Measurements from ENCODE around the gene GABRP.

Gene GABRP, protein sequence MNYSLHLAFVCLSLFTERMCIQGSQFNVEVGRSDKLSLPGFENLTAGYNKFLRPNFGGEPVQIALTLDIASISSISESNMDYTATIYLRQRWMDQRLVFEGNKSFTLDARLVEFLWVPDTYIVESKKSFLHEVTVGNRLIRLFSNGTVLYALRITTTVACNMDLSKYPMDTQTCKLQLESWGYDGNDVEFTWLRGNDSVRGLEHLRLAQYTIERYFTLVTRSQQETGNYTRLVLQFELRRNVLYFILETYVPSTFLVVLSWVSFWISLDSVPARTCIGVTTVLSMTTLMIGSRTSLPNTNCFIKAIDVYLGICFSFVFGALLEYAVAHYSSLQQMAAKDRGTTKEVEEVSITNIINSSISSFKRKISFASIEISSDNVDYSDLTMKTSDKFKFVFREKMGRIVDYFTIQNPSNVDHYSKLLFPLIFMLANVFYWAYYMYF

DNA sequence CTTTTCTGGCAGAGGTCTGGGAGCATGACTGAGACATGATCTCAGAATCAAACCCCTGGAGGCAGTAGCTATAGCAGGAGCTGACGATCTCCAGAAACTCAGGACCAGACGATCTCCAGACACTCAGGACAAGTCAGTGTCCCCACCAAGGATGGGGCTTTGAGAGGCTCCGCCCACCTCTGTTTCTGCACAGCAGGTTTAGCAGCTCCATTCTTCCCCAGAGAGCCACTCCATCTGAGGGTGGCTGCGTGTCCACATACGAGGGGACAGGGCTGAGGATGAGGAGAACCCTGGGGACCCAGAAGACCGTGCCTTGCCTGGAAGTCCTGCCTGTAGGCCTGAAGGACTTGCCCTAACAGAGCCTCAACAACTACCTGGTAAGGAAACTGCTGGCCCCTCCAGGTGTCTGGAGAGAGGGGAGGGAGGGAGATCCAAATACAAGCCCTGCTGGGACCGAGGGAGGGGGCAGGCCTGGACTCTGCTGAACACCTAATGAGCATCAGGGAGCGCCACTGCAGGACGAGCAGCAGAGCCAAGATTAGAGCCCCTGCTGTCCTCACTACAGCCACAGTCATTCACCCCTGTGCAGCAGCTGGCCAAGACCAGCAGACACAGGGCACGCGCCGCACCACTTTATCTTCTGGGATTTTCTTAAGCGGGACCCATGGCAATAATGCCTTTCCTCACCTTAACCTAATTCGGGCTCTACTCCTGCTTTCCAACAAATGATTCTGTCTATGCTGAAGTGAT, at the start of gene GABRP:
Gene GABRP, plus strand, starts transcription at position 228 of the 750 bp plus-strand sequence. CDS start 4,891 bp downstream, outside the sequence.
- TF ChIP-seq CTCF (IDR thresholded peaks at IDR 0.05; ENCODE audit: low read depth, low read length, missing control alignments): no peak
- H3K4me3 ChIP-seq (ENCODE audit: low read depth, low read length): no peak within 1 kb of the TSS
- no peak for DNase-seq (ENCODE audit: low read depth)

DNA sequence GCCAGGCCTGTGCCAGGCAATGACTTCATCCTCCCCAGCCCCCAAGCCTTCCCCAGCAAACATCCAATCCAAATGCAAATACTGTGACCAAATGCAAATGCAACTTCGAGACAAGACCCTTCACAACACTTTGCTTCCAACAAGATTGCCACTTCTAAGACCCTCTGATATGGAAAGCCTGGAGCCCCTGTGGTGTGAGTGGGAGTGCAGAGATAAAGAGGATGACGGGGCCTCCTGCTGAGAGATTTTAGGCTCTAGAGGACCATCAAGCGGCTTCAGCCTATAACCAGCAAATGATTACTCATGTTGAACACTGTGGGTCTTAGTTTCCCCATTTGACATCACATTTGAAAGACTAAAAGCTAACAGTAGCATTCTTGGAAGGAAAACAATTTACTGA, 46.6 kb upstream of the GABRP start:
- no peak for DNase-seq (ENCODE audit: low read depth)
- no peak overlapping the region for H3K4me3 ChIP-seq (ENCODE audit: low read depth, low read length)
- TF ChIP-seq CTCF (IDR thresholded peaks at IDR 0.05; ENCODE audit: low read depth, low read length, missing control alignments): no peak

DNA sequence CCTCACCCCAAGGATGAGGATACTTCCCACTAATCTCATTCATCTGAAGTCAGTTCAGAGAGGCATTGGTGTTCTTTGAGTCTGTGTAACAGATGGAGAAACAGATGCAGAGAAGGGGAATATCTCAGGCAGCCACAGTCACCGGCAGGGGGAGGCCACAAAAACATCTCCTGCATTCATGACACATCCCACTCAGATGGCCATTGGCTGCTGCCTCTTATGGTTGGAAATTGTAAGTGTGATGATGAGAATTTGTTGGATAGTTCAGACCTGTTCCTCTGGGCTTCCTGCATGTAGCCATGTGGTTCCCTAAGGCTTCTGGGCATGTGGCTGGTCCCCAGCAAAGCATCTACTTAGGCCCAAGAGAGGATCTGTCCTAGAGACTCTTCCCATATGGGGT, 45.9 kb upstream of the GABRP start:
- TF ChIP-seq CTCF (IDR thresholded peaks at IDR 0.05; ENCODE audit: low read depth, low read length, missing control alignments): no peak
- no peak overlapping the region for H3K4me3 ChIP-seq (ENCODE audit: low read depth, low read length)
- DNase-seq (ENCODE audit: low read depth): no peak

GRCh38 chr5:170738840-170739239, 44.7 kb upstream of the GABRP start:
- no peak overlapping the region for H3K4me3 ChIP-seq (ENCODE audit: low read depth, low read length)
- TF ChIP-seq CTCF (IDR thresholded peaks at IDR 0.05; ENCODE audit: low read depth, low read length, missing control alignments): no peak
- DNase-seq (ENCODE audit: low read depth): no peak

- no peak for TF ChIP-seq CTCF (IDR thresholded peaks at IDR 0.05; ENCODE audit: low read depth, low read length, missing control alignments)
- no peak overlapping the region for H3K4me3 ChIP-seq (ENCODE audit: low read depth, low read length)
- no peak for DNase-seq (ENCODE audit: low read depth)
Observed at GRCh38 chr5:170739446-170739845, 44.1 kb upstream of the GABRP start.

DNA sequence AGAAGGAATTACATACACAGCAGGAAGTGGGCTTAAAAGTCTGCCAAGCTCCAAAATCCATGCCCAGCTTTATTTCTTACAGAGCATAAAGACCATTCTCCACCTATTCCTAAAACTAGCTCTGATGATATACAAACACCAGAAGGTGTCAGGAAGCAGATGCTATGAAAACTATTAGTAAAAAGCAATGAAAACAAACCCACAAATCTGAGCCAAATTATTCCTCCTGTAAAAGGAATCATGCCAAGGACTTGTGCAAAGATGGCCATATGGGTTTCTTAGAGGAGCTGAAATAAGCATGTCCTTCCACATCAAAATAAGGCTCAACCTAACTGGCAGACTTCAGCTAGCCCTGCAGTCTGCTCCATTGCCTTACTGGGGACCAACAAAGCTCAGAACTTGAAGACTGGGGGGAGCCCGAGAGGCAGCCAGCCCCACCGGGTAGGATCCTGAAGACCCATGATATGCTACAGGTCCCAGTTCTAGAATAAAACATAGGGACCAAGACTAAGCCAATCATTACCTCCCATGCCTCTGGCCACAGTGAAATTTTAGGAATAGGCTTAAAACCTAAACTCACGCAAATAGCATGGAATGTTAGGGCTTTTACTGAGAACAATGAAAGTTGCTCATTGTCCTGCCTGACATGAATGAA, 42.8 kb upstream of the GABRP start:
- no peak for TF ChIP-seq CTCF (IDR thresholded peaks at IDR 0.05; ENCODE audit: low read depth, low read length, missing control alignments)
- H3K4me3 ChIP-seq (ENCODE audit: low read depth, low read length): no peak overlapping the region
- DNase-seq (ENCODE audit: low read depth): no peak
